ENCODE results near the gene GK. TPM values are rescaled to one million over a fixed set of nuclear protein-coding genes. Genes with fewer than 3 reads are reported as not detected.
"Not testable (repeated sequence)": the region's sequence is repeated elsewhere in the genome, so short reads cannot be mapped to it uniquely, and the experiment has no call there.

Gene GK
- total RNA-seq, 1 donor from 2014 or later, result 7.3 TPM

DNA sequence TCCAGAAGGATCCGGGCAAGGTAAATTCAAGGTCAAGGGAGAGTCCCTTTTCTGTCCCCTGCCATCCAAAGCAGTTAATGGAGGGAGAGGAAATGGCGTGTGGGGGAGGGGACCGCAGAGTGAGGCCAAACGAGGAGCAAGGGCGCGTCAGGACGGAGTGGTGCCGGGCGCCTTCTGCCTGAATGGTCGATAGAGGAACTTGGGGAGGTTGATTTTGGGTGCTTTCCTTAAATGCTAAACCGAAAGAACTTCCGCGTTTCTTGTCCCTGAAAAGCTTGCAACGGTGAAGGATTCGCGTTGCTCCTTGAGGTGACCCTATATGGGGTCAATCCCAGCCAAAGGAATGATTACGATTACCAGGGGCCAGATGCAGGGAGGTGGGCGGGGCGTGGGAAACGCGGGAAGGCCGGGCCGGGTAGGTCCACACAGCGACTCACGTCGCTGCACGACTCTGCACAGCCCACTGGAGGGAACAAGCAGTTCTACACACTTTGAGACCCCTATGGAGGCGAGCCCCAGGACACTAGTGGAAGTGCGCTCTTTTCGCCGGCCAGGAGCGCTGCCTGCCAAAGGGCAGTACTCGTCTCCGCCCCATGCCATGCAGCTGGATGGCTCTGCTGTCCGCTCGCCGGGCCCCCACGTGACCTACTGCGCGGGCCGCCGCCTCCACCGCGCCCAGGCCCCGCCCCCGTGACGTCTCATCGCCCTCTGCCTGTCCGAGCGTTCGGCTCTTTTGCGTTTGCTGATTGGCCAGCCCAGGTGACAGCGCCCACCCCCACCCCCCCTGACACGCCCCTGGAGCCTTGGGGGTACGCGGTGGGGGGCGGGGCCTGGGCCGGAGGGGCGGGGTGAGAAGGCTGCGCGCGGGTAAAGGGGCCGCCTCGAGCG is 452 bp upstream of the GK start:
- no peaks in the 10 kb centered on the region for H3K36me3 Mint-ChIP-seq (ENCODE audit: unreplicated experiment)
- H3K27me3 Mint-ChIP-seq (ENCODE audit: unreplicated experiment), result no peaks in the 10 kb centered on the region
- no peak for TF ChIP-seq CTCF (IDR thresholded peaks at IDR 0.05)
- peak overlapping the region; percentile 87 for H3K27ac Mint-ChIP-seq (ENCODE audit: unreplicated experiment)
- DNase-seq (ENCODE audit: extremely low spot score, unreplicated experiment), result peak; percentile 99
- peak overlapping the region; percentile 89 for H3K4me3 Mint-ChIP-seq (ENCODE audit: unreplicated experiment)
- H3K4me1 Mint-ChIP-seq (ENCODE audit: unreplicated experiment), result peaks cover 14% of the 10 kb centered on the region
- no peaks in the 10 kb centered on the region for H3K9me3 Mint-ChIP-seq (ENCODE audit: unreplicated experiment)

- not testable (repeated sequence) for DNase-seq (ENCODE audit: extremely low spot score, unreplicated experiment)
Observed at GRCh38 chrX:30654386-30654785, 1.2 kb downstream of the GK start.

GRCh38 chrX:30654989-30655607 is 1.9 kb downstream of the GK start:
- no peak for TF ChIP-seq CTCF (IDR thresholded peaks at IDR 0.05)
- no peak for DNase-seq (ENCODE audit: extremely low spot score, unreplicated experiment)
- Mint-ChIP-seq H3K36me3 (ENCODE audit: unreplicated experiment) (no peaks in the 10 kb centered on the region), H3K4me3 (ENCODE audit: unreplicated experiment) (no peak overlapping the region), H3K27ac (ENCODE audit: unreplicated experiment) (no peak overlapping the region), H3K4me1 (ENCODE audit: unreplicated experiment) (peaks cover 19% of the 10 kb centered on the region), H3K9me3 (ENCODE audit: unreplicated experiment) (no peaks in the 10 kb centered on the region), H3K27me3 (ENCODE audit: unreplicated experiment) (no peaks in the 10 kb centered on the region)

More at GRCh38 chrX:30654386-30654785, 1.2 kb downstream of the GK start:
- H3K9me3 Mint-ChIP-seq (ENCODE audit: unreplicated experiment); H3K27me3 Mint-ChIP-seq (ENCODE audit: unreplicated experiment); H3K36me3 Mint-ChIP-seq (ENCODE audit: unreplicated experiment): not testable (repeated sequence)
- Mint-ChIP-seq H3K27ac (ENCODE audit: unreplicated experiment) (peak overlapping the region; percentile 13), H3K4me3 (ENCODE audit: unreplicated experiment) (peak overlapping the region; percentile 84), H3K4me1 (ENCODE audit: unreplicated experiment) (peaks cover 18% of the 10 kb centered on the region)

- Mint-ChIP-seq H3K9me3 (ENCODE audit: unreplicated experiment) (no peaks in the 10 kb centered on the region), H3K27ac (ENCODE audit: unreplicated experiment) (no peak overlapping the region), H3K4me1 (ENCODE audit: unreplicated experiment) (peaks cover 19% of the 10 kb centered on the region), H3K4me3 (ENCODE audit: unreplicated experiment) (no peak overlapping the region), H3K36me3 (ENCODE audit: unreplicated experiment) (no peaks in the 10 kb centered on the region), H3K27me3 (ENCODE audit: unreplicated experiment) (no peaks in the 10 kb centered on the region)
- no peak for TF ChIP-seq CTCF (IDR thresholded peaks at IDR 0.05)
- DNase-seq (ENCODE audit: extremely low spot score, unreplicated experiment), result no peak
Observed at GRCh38 chrX:30655991-30656390, 2.8 kb downstream of the GK start.

DNA sequence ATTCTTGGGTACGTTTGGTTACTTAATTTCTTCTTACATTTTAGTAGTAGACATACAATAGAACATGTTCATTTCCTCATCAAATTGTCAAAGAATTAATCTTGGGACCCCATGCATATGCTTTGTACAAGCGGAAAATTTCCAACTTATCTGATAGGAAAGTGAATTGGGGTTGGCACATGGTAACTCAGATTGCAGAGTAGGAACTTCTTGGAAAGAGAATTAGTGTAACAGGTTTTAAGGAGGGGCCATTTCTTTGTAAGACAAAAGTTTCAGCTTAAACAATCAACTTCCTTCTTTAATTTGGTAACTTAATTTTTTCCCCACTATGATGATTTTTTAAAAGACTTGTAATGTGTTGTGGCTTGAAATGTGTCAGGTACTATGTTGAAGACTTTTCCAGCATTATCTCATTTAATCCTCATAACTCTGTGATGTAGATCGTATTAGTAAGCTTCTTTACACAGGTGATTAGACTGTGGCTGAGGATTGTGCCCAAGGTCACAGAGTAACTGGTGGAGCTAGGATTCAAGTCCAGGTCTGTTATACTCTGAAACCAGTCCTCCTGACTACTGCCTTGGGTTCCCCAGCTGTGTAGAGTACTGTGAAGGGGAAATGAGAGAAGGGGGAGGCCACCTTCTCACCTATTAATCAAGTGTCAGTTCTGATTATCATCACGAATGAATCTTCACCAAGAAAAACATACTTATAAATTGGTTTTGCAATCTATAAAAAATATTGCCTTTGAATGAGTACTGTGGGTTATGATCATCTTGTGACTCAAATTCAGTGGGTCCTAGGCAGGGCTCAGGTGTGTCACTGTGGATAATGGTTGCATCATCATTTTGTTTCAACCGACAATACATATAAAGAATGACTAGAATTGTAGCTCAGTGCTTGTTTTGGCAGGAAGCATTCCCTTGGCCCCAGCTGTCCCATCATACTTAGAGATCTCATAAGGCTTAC is 4.3 kb downstream of the GK start:
- H3K9me3 Mint-ChIP-seq (ENCODE audit: unreplicated experiment), result no peaks in the 10 kb centered on the region
- no peak for DNase-seq (ENCODE audit: extremely low spot score, unreplicated experiment)
- H3K4me1 Mint-ChIP-seq (ENCODE audit: unreplicated experiment), result peaks cover 14% of the 10 kb centered on the region
- no peaks in the 10 kb centered on the region for H3K36me3 Mint-ChIP-seq (ENCODE audit: unreplicated experiment)
- no peaks in the 10 kb centered on the region for H3K27me3 Mint-ChIP-seq (ENCODE audit: unreplicated experiment)
- no peak for TF ChIP-seq CTCF (IDR thresholded peaks at IDR 0.05)
- no peak overlapping the region for H3K4me3 Mint-ChIP-seq (ENCODE audit: unreplicated experiment)
- no peak overlapping the region for H3K27ac Mint-ChIP-seq (ENCODE audit: unreplicated experiment)

All from osteocyte (in vitro differentiated cells).